IPS-18c (cell line): ENCODE measurements around the gene B3GNT7.
"Not testable (repeated sequence)": the region's sequence is repeated elsewhere in the genome, so short reads cannot be mapped to it uniquely, and the experiment has no call there.

Source experiments
- H3K4me3 ChIP-seq: 2 replicates; pipeline ENCODE4 v1.7.0; 2013; ENCODE audit warnings: low read depth, mild to moderate bottlenecking, low read length, moderate library complexity; ENCODE audit not compliant: insufficient read depth
- H3K9me3 ChIP-seq: one replicate; pipeline ENCODE4 v1.6.1; 2013; ENCODE audit warnings: mild to moderate bottlenecking, low read length, moderate library complexity; ENCODE audit not compliant: control insufficient read depth, insufficient read depth

The B3GNT7 gene

DNA sequence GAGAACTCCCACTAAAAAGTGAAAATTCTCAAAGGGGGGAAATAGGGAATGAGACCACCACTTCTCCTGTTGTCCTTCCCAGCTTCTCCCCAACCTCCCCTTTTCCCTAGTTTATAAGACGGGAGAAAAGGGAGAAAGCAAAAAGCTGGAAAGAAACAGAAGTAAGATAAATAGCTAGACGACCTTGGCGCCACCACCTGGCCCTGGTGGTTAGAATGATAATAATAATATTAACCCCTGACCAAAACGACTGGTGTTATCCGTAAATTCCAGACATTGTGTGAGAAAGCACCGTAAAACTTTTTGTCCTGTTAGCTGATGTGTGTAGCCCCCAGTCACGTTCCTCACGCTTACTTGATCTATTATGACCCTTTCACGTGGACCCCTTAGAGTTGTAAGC lies 12.8 kb downstream of the B3GNT7 start:
- H3K4me3 ChIP-seq, H3K9me3 ChIP-seq: not testable (repeated sequence)

DNA sequence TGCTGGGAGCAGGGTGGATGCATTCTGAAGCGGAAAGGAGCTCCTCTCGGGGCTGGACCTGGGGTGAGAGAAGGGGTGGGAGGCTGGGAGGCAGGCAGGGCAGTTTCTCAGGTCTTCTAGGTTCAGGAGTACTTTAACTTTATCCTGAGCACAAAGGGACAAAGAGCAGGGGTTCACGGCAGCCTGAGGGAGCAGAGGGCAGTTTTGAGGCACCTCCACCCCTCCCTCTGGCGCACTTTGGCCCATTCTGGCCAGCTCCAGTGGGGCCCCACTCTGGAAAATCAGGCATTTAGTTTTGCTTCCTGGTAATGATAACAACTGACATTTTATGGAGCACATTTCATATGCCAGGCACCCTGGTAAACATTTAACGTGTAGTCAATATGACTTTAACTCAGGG lies 14.3 kb downstream of the B3GNT7 start:
- no peak overlapping the region for H3K4me3 ChIP-seq
- H3K9me3 ChIP-seq: no peaks in the 10 kb centered on the region

- peak overlapping the region; percentile 29 for H3K4me3 ChIP-seq
- no peaks in the 10 kb centered on the region for H3K9me3 ChIP-seq
Measured at GRCh38 chr2:231410293-231411004, 14.9 kb downstream of the B3GNT7 start.

DNA sequence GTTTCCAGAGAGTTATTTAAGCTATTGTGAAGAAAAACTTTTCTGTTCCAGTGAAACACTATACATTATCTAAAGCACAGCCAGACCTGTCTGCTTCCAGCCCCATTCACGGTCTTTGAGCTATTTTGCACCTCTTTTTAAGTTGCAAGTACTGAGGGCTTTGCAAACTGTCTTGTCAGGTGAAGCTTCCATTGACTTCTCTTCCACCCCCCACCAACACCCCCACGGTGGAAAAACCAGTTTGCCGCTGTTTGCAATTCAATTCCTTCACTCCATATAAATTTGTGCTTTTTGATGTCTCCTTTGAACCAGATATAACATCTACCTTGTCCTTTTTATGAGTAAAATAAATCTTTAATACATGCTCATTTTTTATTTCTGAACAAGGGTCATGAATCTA lies 15.7 kb downstream of the B3GNT7 start:
- no peaks in the 10 kb centered on the region for H3K9me3 ChIP-seq
- H3K4me3 ChIP-seq: peak overlapping the region; percentile 67; the same call in 1 of the 2 replicates

- Histone ChIP-seq H3K9me3 (no peaks in the 10 kb centered on the region), H3K4me3 (peak overlapping the region; percentile 67)
Measured at GRCh38 chr2:231411831-231412617, 16.5 kb downstream of the B3GNT7 start.

DNA sequence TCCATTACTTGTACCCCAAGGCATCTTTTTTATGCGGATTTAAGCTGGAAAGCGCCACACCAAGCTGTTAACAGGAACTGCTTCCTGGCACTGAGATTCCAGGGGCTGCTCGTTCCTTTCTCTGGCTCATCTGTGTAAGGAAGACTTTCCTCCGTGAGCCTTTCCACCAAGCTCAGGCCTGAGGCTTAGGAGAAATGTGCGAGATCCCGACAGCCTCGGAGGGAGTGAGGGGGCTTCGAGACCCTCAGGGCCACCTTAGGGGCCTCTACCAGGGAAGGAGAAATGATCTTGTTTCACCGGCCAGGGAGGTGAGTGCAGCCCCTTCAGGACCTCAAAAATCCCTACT lies 17.1 kb downstream of the B3GNT7 start:
- H3K4me3 ChIP-seq: peak overlapping the region; percentile 67; the same call in 1 of the 2 replicates

GRCh38 chr2:231413456-231413855 lies 17.9 kb downstream of the B3GNT7 start:
- no peak overlapping the region for H3K4me3 ChIP-seq

More for the DNA sequence above, 17.1 kb downstream of the B3GNT7 start:
- no peaks in the 10 kb centered on the region for H3K9me3 ChIP-seq

GRCh38 chr2:231413921-231414476 lies 18.5 kb downstream of the B3GNT7 start:
- Histone ChIP-seq H3K4me3 (no peak overlapping the region; the same call in 1 of the 2 replicates), H3K9me3 (no peaks in the 10 kb centered on the region)

More at GRCh38 chr2:231413456-231413855, 17.9 kb downstream of the B3GNT7 start:
- no peaks in the 10 kb centered on the region for H3K9me3 ChIP-seq

GRCh38 chr2:231415029-231415428 lies 19.5 kb downstream of the B3GNT7 start:
- H3K9me3 ChIP-seq: no peaks in the 10 kb centered on the region
- no peak overlapping the region for H3K4me3 ChIP-seq

GRCh38 chr2:231418820-231419640 lies 23.5 kb downstream of the B3GNT7 start:
- no peaks in the 10 kb centered on the region for H3K9me3 ChIP-seq
- no peak overlapping the region for H3K4me3 ChIP-seq

DNA sequence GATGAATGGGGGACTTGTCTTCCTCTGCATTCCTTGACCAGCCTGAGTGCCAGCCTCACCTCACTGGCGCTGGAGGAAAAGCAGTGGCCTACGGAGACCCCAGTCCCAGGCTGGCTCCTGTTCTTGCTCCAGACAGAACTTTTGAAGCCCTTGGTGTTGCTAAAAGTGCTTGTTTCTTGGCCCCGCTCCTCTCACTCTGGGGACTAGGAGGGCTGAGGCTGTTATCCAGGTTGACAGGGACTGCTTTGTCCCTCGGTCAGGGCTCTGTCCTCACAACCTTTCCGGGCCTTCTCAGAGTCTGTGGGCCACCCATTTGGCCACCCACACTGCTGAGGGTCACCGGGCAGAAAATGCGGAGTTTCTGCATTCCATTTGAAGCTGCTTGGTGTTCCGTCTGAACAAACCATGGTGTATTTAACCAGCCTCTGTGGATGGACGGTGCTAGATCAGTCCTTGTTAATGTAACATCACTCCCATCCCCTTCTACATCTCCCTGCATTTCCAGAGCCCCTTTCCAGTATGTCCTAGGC lies 25.6 kb downstream of the B3GNT7 start:
- no peaks in the 10 kb centered on the region for H3K9me3 ChIP-seq
- H3K4me3 ChIP-seq: no peak overlapping the region

DNA sequence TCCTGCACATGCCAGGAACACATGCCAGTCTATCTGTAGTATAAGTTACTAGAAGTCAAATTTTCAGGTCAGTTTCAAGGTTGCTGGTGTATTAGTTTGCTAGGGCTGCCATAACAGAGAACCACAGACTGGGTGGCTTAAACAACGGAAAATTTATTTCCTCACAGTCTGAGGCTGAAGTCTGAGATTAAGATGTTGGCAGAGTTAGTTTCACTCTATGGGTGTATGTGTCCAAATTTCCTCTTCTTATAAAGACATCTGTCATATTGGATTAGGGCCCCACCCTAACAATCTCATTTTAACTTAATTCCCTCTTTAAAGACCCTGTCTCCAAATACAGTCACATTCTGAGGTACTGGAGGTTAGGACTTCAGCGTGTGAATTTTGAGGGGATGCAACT lies 26.5 kb downstream of the B3GNT7 start:
- no peaks in the 10 kb centered on the region for H3K9me3 ChIP-seq
- H3K4me3 ChIP-seq: no peak overlapping the region

GRCh38 chr2:231423176-231423575 lies 27.7 kb downstream of the B3GNT7 start:
- no peaks in the 10 kb centered on the region for H3K9me3 ChIP-seq
- no peak overlapping the region for H3K4me3 ChIP-seq

GRCh38 chr2:231425291-231425810 lies 29.8 kb downstream of the B3GNT7 start:
- peak overlapping the region; percentile 9; the same call in 1 of the 2 replicates for H3K4me3 ChIP-seq
- peaks cover 2% of the 10 kb centered on the region for H3K9me3 ChIP-seq

DNA sequence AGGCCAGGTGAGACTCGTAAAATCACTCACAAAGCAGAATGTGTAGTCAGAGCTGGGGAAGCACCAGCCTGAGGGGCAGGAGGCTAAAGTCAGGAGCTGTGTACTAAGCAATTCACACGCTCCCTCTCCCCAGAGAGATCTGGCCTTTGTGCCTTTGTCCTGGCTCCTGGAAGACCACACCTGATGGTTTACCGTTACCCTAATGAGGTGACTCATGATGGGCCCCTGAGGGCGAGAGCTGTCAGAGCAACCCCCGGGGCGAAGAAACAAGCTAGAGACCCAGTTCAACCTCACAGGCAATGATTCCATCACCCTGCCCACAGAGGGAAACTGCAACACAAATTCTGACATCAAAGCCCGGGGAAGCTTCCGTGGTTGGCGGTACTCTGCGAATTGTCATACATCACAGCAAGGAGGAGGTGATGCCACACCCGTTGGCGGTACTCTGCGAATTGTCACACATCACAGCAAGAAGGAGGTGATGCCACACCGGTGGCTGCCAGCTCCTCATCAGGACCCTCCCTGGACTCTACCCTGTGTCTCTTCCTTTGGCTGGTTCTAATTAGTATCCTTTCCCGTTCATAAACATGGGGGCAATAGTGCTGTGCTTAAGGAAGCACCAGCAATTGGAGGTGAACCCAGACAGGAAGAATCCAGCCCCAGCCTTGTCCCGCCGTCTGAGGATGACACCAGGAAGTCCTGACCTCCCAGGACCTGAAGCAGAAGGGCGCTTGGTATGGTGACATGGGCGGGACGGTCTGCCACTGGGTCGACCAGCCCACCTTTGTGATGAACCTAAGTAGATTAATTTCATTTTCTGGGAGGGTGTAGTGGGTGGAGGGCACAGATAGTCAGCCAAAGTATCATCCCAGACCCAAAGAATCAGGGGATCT lies 30.5 kb downstream of the B3GNT7 start:
- Histone ChIP-seq H3K4me3 (no peak overlapping the region), H3K9me3 (peaks cover 2% of the 10 kb centered on the region)

GRCh38 chr2:231427116-231427515 lies 31.6 kb downstream of the B3GNT7 start:
- peaks cover 2% of the 10 kb centered on the region for H3K9me3 ChIP-seq
- H3K4me3 ChIP-seq: no peak overlapping the region
